Fibroblast of lung (primary cell): ENCODE measurements around the gene PUM2. TPM values are rescaled to one million over a fixed set of nuclear protein-coding genes. Genes with fewer than 3 reads are reported as not detected.

ENCODE experiments used
- DNase-seq, 2 donors: peaks; one replicate each; pipeline versions ENCODE4 v3.0.0 to v3.0.0-alpha.2; 2010; ENCODE audit warnings: low read depth in 2 of 2
- H2AFZ ChIP-seq: 2 replicates; pipeline ENCODE4 v1.5.1; 2012; ENCODE audit warnings: low read length, control low read depth, inconsistent platforms
- H3K27ac ChIP-seq: 2 replicates; pipeline ENCODE4 v1.5.1; 2011; ENCODE audit warnings: low read length, control low read depth; ENCODE audit not compliant: insufficient read depth
- H3K27me3 ChIP-seq: 2 replicates; pipeline ENCODE4 v1.5.1; 2011; ENCODE audit warnings: mild to moderate bottlenecking, low read length; ENCODE audit not compliant: control insufficient read depth, insufficient read depth
- H3K36me3 ChIP-seq: 2 replicates; pipeline ENCODE4 v1.5.1; 2011; ENCODE audit warnings: low read length; ENCODE audit not compliant: control insufficient read depth, insufficient read depth
- H3K4me1 ChIP-seq: 2 replicates; pipeline ENCODE4 v1.5.1; 2011; ENCODE audit warnings: low read length; ENCODE audit not compliant: control insufficient read depth, insufficient read depth; ENCODE audit errors: extremely low read depth
- H3K4me2 ChIP-seq: 2 replicates; pipeline ENCODE4 v1.5.1; 2011; ENCODE audit warnings: low read length, control low read depth; ENCODE audit not compliant: insufficient read depth; ENCODE audit errors: extremely low read depth
- H3K4me3 ChIP-seq, 4 experiments: fragments of 200-600 bp in 1 of 4; sonication (generic) in 1 of 4; replicated peaks in 1 of 4; 2 replicates each; pipeline ENCODE4 v1.5.1; 2011 to 2016; ENCODE audit warnings: low read length in 4 of 4, low read depth in 3 of 4, mild to moderate bottlenecking in 3 of 4, control low read depth in 2 of 4, inconsistent platforms in 1 of 4, mixed read lengths in 1 of 4; ENCODE audit not compliant: insufficient read depth in 1 of 4; ENCODE audit errors: control extremely low read depth in 1 of 4
- H3K79me2 ChIP-seq: 2 replicates; pipeline ENCODE4 v1.5.1; 2012; ENCODE audit warnings: mild to moderate bottlenecking, low read length, inconsistent platforms; ENCODE audit not compliant: control insufficient read depth, insufficient read depth
- H3K9ac ChIP-seq: 2 replicates; pipeline ENCODE4 v1.5.1; 2011; ENCODE audit warnings: mild to moderate bottlenecking, low read length, control low read depth; ENCODE audit not compliant: insufficient read depth
- H3K9me3 ChIP-seq: 2 replicates; pipeline ENCODE4 v1.5.1; 2012; ENCODE audit warnings: low read depth, low read length; ENCODE audit not compliant: control insufficient read depth, insufficient read depth
- H4K20me1 ChIP-seq: 2 replicates; pipeline ENCODE4 v1.5.1; 2011; ENCODE audit warnings: low read length; ENCODE audit not compliant: control insufficient read depth, insufficient read depth; ENCODE audit errors: extremely low read depth
- EZH2 ChIP-seq: IDR thresholded peaks from 2 replicates; pipeline ENCODE4 v1.5.1; 2012; ENCODE audit warnings: low read length, control low read depth, mild to moderate bottlenecking; ENCODE audit errors: missing control alignments
- polyA plus RNA-seq, 2 donors: library from polyadenylated mRNA; depleted of rRNA in 1 of 2; stranded (reverse) in 1 of 2; unstranded in 1 of 2; fragments of >200 nt; gene quantifications; 2 replicates each; pipeline ENCODE4 v1.2.1, GENCODE V29; 2011 to 2012; ENCODE audit warnings: missing spikeins in 1 of 2
- total RNA-seq: library from RNA; depleted of rRNA; stranded (reverse); fragments of >200 nt; gene quantifications from 2 replicates; pipeline ENCODE4 v1.2.1, GENCODE V29; 2014
- TF ChIP-seq, protein P1 (sequence below), 2 donors: IDR thresholded peaks in 1 of 2; conservative IDR thresholded peaks in 1 of 2; 1 replicate in 1 of 2; 2 replicates in 1 of 2; pipeline ENCODE4 v1.5.1; 2011 to 2012; ENCODE audit warnings: low read length in 2 of 2, control low read depth in 1 of 2, inconsistent platforms in 1 of 2, low read depth in 1 of 2, mild to moderate bottlenecking in 1 of 2

The PUM2 gene
- total and polyA plus RNA-seq, 2 donors (not counting 1 experiment from before 2014, with no cell fraction given), result 48.2 to 54.2 TPM

GRCh38 chr2:20397811-20398447 lies 47.3 kb upstream of the PUM2 start:
- DNase-seq, result no peak

GRCh38 chr2:20396356-20397000 lies 45.8 kb upstream of the PUM2 start:
- TF ChIP-seq, protein P1, sequence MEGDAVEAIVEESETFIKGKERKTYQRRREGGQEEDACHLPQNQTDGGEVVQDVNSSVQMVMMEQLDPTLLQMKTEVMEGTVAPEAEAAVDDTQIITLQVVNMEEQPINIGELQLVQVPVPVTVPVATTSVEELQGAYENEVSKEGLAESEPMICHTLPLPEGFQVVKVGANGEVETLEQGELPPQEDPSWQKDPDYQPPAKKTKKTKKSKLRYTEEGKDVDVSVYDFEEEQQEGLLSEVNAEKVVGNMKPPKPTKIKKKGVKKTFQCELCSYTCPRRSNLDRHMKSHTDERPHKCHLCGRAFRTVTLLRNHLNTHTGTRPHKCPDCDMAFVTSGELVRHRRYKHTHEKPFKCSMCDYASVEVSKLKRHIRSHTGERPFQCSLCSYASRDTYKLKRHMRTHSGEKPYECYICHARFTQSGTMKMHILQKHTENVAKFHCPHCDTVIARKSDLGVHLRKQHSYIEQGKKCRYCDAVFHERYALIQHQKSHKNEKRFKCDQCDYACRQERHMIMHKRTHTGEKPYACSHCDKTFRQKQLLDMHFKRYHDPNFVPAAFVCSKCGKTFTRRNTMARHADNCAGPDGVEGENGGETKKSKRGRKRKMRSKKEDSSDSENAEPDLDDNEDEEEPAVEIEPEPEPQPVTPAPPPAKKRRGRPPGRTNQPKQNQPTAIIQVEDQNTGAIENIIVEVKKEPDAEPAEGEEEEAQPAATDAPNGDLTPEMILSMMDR (conservative IDR thresholded peaks at IDR 0.05 in 1 of 2, IDR thresholded peaks at IDR 0.05 in 1 of 2; ENCODE audit: low read depth in 1 of 2, low read length in 2 of 2), result no peak
- no peak for TF ChIP-seq EZH2
- H3K79me2 ChIP-seq, result no peaks in the 10 kb centered on the region

More at GRCh38 chr2:20397811-20398447, 47.3 kb upstream of the PUM2 start:
- Histone ChIP-seq H4K20me1 (no peaks in the 10 kb centered on the region), H3K4me2 (no peak overlapping the region), H3K4me3 (no peak overlapping the region), H3K4me1 (peaks cover 7% of the 10 kb centered on the region), H3K9ac (no peak overlapping the region), H3K36me3 (no peaks in the 10 kb centered on the region), H3K9me3 (no peaks in the 10 kb centered on the region), H3K79me2 (no peaks in the 10 kb centered on the region), H2AFZ (no peak overlapping the region), H3K27ac (no peak overlapping the region), H3K27me3 (no peaks in the 10 kb centered on the region)
- no peak for TF ChIP-seq EZH2
- TF ChIP-seq, protein P1 (conservative IDR thresholded peaks at IDR 0.05 in 1 of 2, IDR thresholded peaks at IDR 0.05 in 1 of 2; ENCODE audit: low read depth in 1 of 2, low read length in 2 of 2), result no peak

GRCh38 chr2:20393986-20394385 lies 43.3 kb upstream of the PUM2 start:
- Histone ChIP-seq H3K27ac (no peak overlapping the region), H3K27me3 (peaks cover 8% of the 10 kb centered on the region), H3K79me2 (no peaks in the 10 kb centered on the region), H3K4me3 (no peak overlapping the region), H2AFZ (no peak overlapping the region), H4K20me1 (no peaks in the 10 kb centered on the region), H3K9ac (no peak overlapping the region), H3K4me2 (no peak overlapping the region), H3K36me3 (no peaks in the 10 kb centered on the region), H3K9me3 (no peaks in the 10 kb centered on the region), H3K4me1 (peaks cover 3% of the 10 kb centered on the region)
- no peak for DNase-seq
- TF ChIP-seq, protein P1 (conservative IDR thresholded peaks at IDR 0.05 in 1 of 2, IDR thresholded peaks at IDR 0.05 in 1 of 2; ENCODE audit: low read depth in 1 of 2, low read length in 2 of 2), result no peak

More at GRCh38 chr2:20396356-20397000, 45.8 kb upstream of the PUM2 start:
- no peak for DNase-seq
- Histone ChIP-seq H3K4me3 (no peak overlapping the region), H4K20me1 (no peaks in the 10 kb centered on the region), H3K36me3 (no peaks in the 10 kb centered on the region), H3K9ac (no peak overlapping the region), H3K4me1 (peaks cover 7% of the 10 kb centered on the region), H3K27ac (no peak overlapping the region), H3K27me3 (no peaks in the 10 kb centered on the region), H3K4me2 (no peak overlapping the region), H2AFZ (no peak overlapping the region), H3K9me3 (no peaks in the 10 kb centered on the region)
